Nephron progenitor cell (in vitro differentiated cells): ENCODE measurements around the gene PPHLN1.
"Not testable (repeated sequence)": the region's sequence is repeated elsewhere in the genome, so short reads cannot be mapped to it uniquely, and the experiment has no call there.

Experiments used
- DNase-seq: peaks from one replicate; pipeline ENCODE4 v3.0.0; 2021
- H3K27ac Mint-ChIP-seq: 2 replicates; pipeline ENCODE4 v1.8.0; 2021; ENCODE audit warnings: mild to moderate bottlenecking, moderate library complexity, mixed read lengths
- H3K27me3 Mint-ChIP-seq: 2 replicates; pipeline ENCODE4 v1.8.0; 2021; ENCODE audit warnings: mild to moderate bottlenecking, low read depth, mixed read lengths; ENCODE audit not compliant: poor library complexity
- H3K36me3 Mint-ChIP-seq: 2 replicates; pipeline ENCODE4 v1.8.0; 2021; ENCODE audit warnings: low read depth, mixed read lengths
- H3K4me1 Mint-ChIP-seq: 2 replicates; pipeline ENCODE4 v1.8.0; 2021; ENCODE audit warnings: mixed read lengths
- H3K4me3 Mint-ChIP-seq: 2 replicates; pipeline ENCODE4 v1.8.0; 2021; ENCODE audit warnings: mild to moderate bottlenecking, moderate library complexity, mixed read lengths
- H3K9me3 Mint-ChIP-seq: 2 replicates; pipeline ENCODE4 v1.8.0; 2021; ENCODE audit warnings: mild to moderate bottlenecking, moderate library complexity, mixed read lengths
- TF ChIP-seq, protein P1 (sequence below): fragments of 200-600 bp; sonication (generic); IDR thresholded peaks from 2 replicates; pipeline ENCODE4 v1.5.0; 2021; ENCODE audit warnings: antibody characterized with exemption

The PPHLN1 gene

DNA sequence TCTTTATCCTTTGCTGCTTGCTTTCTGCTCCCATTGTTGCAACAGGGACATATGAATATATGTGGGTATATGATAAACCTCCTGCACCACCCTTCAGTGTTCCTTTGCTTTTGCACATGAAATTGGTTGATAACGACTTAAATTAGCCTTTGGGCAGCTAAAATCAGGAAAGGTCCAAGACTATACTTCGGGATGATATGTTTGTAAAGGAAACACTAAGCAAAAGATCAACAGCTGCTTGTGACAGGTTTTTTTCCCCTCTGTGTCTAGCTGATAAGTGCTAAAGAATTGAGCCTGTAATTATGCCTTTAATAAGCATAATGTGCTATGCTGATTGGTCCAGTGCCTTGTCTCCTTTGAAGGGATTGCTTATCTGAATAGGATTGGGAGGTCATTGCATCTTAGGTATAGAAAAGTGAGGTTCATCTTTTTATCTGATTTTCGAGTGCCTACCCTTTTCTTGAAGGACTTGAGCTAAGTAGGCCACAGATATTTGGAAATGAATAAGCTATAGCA lies 59.4 kb downstream of the PPHLN1 start:
- TF ChIP-seq, protein P1, sequence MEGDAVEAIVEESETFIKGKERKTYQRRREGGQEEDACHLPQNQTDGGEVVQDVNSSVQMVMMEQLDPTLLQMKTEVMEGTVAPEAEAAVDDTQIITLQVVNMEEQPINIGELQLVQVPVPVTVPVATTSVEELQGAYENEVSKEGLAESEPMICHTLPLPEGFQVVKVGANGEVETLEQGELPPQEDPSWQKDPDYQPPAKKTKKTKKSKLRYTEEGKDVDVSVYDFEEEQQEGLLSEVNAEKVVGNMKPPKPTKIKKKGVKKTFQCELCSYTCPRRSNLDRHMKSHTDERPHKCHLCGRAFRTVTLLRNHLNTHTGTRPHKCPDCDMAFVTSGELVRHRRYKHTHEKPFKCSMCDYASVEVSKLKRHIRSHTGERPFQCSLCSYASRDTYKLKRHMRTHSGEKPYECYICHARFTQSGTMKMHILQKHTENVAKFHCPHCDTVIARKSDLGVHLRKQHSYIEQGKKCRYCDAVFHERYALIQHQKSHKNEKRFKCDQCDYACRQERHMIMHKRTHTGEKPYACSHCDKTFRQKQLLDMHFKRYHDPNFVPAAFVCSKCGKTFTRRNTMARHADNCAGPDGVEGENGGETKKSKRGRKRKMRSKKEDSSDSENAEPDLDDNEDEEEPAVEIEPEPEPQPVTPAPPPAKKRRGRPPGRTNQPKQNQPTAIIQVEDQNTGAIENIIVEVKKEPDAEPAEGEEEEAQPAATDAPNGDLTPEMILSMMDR = no peak
- peaks cover 54% of the 10 kb centered on the region for H3K36me3 Mint-ChIP-seq
- no peaks in the 10 kb centered on the region for H3K9me3 Mint-ChIP-seq
- no peaks in the 10 kb centered on the region for H3K27me3 Mint-ChIP-seq
- H3K27ac Mint-ChIP-seq = no peak overlapping the region
- no peak overlapping the region for H3K4me3 Mint-ChIP-seq
- DNase-seq = no peak
- peaks cover 23% of the 10 kb centered on the region for H3K4me1 Mint-ChIP-seq

DNA sequence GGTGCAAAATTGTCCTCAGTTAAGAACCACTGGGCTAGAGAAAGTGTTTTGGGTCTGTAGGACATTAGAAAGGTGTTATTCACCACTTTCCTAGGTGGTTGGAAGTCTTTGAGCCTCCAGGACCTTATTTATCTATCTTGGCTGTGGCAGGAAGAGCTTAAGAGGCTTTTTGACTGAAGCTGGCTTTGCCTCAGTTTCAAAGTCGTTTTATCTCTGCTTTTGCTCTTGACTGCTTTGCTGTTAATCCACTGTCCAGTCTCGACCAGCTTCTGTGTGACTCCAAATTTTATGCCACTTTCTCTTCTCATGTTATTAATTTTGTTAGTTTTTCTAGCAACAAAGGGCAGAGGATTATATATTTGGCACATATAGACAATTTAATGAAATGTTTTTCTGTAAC lies 60.3 kb downstream of the PPHLN1 start:
- H3K4me3 Mint-ChIP-seq = no peak overlapping the region
- TF ChIP-seq, protein P1 = no peak
- no peak overlapping the region for H3K27ac Mint-ChIP-seq
- peaks cover 23% of the 10 kb centered on the region for H3K4me1 Mint-ChIP-seq
- H3K9me3 Mint-ChIP-seq = no peaks in the 10 kb centered on the region
- H3K36me3 Mint-ChIP-seq = peaks cover 63% of the 10 kb centered on the region
- no peak for DNase-seq
- H3K27me3 Mint-ChIP-seq = no peaks in the 10 kb centered on the region

DNA sequence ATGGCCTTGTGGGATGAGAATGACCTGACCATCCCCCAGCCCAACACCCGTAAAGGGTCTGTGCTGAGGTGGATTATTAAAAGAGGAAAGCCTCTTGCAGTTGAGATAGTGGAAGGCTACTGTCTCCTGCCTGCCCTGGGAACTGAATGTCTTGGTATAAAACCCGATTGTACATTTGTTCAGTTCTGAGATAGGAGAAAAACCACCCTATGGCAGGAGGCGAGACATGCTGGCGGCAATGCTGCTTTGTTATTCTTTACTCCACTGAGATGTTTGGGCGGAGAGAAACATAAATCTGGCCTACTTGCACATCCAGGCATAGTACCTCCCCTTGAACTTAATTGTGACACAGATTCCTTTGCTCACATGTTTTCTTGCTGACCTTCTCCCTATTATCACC lies 62.1 kb downstream of the PPHLN1 start:
- H3K27me3 Mint-ChIP-seq, H3K9me3 Mint-ChIP-seq, H3K4me3 Mint-ChIP-seq, DNase-seq: not testable (repeated sequence)
- Mint-ChIP-seq H3K27ac (peak overlapping the region; percentile 28), H3K36me3 (peaks cover 59% of the 10 kb centered on the region), H3K4me1 (peaks cover 23% of the 10 kb centered on the region)

GRCh38 chr12:42394429-42394828 lies 68.5 kb downstream of the PPHLN1 start:
- no peaks in the 10 kb centered on the region for H3K4me1 Mint-ChIP-seq
- H3K9me3 Mint-ChIP-seq = no peaks in the 10 kb centered on the region
- H3K4me3 Mint-ChIP-seq = no peak overlapping the region
- no peaks in the 10 kb centered on the region for H3K27me3 Mint-ChIP-seq
- TF ChIP-seq, protein P1 = no peak
- H3K36me3 Mint-ChIP-seq = peaks cover 49% of the 10 kb centered on the region
- DNase-seq = no peak
- no peak overlapping the region for H3K27ac Mint-ChIP-seq

GRCh38 chr12:42396473-42397259 lies 70.7 kb downstream of the PPHLN1 start:
- peak overlapping the region; percentile 10 for H3K27ac Mint-ChIP-seq
- no peaks in the 10 kb centered on the region for H3K4me1 Mint-ChIP-seq
- no peaks in the 10 kb centered on the region for H3K27me3 Mint-ChIP-seq
- H3K4me3 Mint-ChIP-seq = no peak overlapping the region
- TF ChIP-seq, protein P1 = no peak
- peaks cover 9% of the 10 kb centered on the region for H3K9me3 Mint-ChIP-seq
- H3K36me3 Mint-ChIP-seq = peaks cover 49% of the 10 kb centered on the region
- no peak for DNase-seq

GRCh38 chr12:42402821-42403411 lies 76.9 kb downstream of the PPHLN1 start:
- TF ChIP-seq, protein P1 = no peak
- Mint-ChIP-seq H3K27me3 (no peaks in the 10 kb centered on the region), H3K4me3 (no peak overlapping the region), H3K4me1 (no peaks in the 10 kb centered on the region), H3K27ac (no peak overlapping the region), H3K36me3 (peaks cover 84% of the 10 kb centered on the region), H3K9me3 (peaks cover 9% of the 10 kb centered on the region)
- DNase-seq = no peak
